Naive thymus-derived CD4-positive, alpha-beta T cell (primary cell): ENCODE results near the gene TMED7. TPM values are rescaled to one million over a fixed set of nuclear protein-coding genes. Genes with fewer than 3 reads are reported as not detected.
"Not testable (repeated sequence)": the region's sequence is repeated elsewhere in the genome, so short reads cannot be mapped to it uniquely, and the experiment has no call there.

ENCODE experiments used
- ATAC-seq: fragments of 150-1000 bp; cut with Tn5 transposase; 2 replicates; pipeline ENCODE4 v1.10.0; 2021; ENCODE audit warnings: mild to moderate bottlenecking, moderate library complexity
- CTCF ChIA-PET: fragments of 350-600 bp; sonication (Branson Sonifier 250); formaldehyde crosslinking; loops from one replicate; lab custom pipeline; 2021; ENCODE audit warnings: antibody characterized with exemption; lab: Charles Lee
- POLR2A ChIA-PET: fragments of 350-600 bp; sonication (Branson Sonifier 250); formaldehyde crosslinking; loops from one replicate; lab custom pipeline; 2021; ENCODE audit warnings: antibody characterized with exemption, inconsistent platforms; lab: Charles Lee
- DNase-seq, 9 donors: peaks; one replicate each; pipeline versions ENCODE4 v3.0.0 to v3.0.0-alpha.2; 2020 to 2022; ENCODE audit warnings: mixed read lengths in 1 of 9
- H3K27ac ChIP-seq: one replicate; pipeline ENCODE4 v1.7.0; 2013; ENCODE audit warnings: mild to moderate bottlenecking, low read depth, low read length, moderate library complexity
- H3K27me3 ChIP-seq, 2 donors: one replicate each; pipeline ENCODE4 v1.7.0; 2013; ENCODE audit warnings: low read length in 2 of 2, mild to moderate bottlenecking in 2 of 2, moderate library complexity in 2 of 2; ENCODE audit not compliant: control insufficient read depth in 2 of 2, insufficient read depth in 2 of 2
- H3K36me3 ChIP-seq, 3 experiments: 1 replicate in 2 of 3; 2 replicates in 1 of 3; pipeline ENCODE4 v1.7.0; 2013; ENCODE audit warnings: low read length in 3 of 3, mild to moderate bottlenecking in 3 of 3, moderate library complexity in 1 of 3; ENCODE audit not compliant: insufficient read depth in 3 of 3, control insufficient read depth in 2 of 3
- H3K4me1 ChIP-seq, 2 donors: one replicate each; pipeline ENCODE4 v1.7.0; 2013; ENCODE audit warnings: low read length in 2 of 2, mild to moderate bottlenecking in 2 of 2, moderate library complexity in 1 of 2; ENCODE audit not compliant: control insufficient read depth in 2 of 2, insufficient read depth in 2 of 2
- H3K4me3 ChIP-seq: 2 replicates; pipeline ENCODE4 v1.7.0; 2013; ENCODE audit warnings: mild to moderate bottlenecking, low read length
- H3K9me3 ChIP-seq, 3 experiments: 1 replicate in 2 of 3; 2 replicates in 1 of 3; pipeline ENCODE4 v1.7.0; 2013; ENCODE audit warnings: low read length in 3 of 3; ENCODE audit not compliant: control insufficient read depth in 2 of 3
- H3K27ac Mint-ChIP-seq, 9 donors: one replicate each; pipeline ENCODE4 v1.8.0; 2020 to 2022; ENCODE audit warnings: mixed read lengths in 9 of 9, mild to moderate bottlenecking in 8 of 9, moderate library complexity in 5 of 9, inconsistent platforms in 2 of 9
- H3K27me3 Mint-ChIP-seq, 5 donors: one replicate each; pipeline ENCODE4 v1.8.0; 2021 to 2022; ENCODE audit warnings: mixed read lengths in 5 of 5, mild to moderate bottlenecking in 1 of 5
- H3K36me3 Mint-ChIP-seq, 5 donors: one replicate each; pipeline ENCODE4 v1.8.0; 2020 to 2022; ENCODE audit warnings: mixed read lengths in 5 of 5, mild to moderate bottlenecking in 3 of 5, inconsistent platforms in 1 of 5
- H3K4me1 Mint-ChIP-seq, 7 donors: one replicate each; pipeline ENCODE4 v1.8.0; 2020 to 2022; ENCODE audit warnings: mixed read lengths in 7 of 7, mild to moderate bottlenecking in 3 of 7, inconsistent platforms in 1 of 7
- H3K4me3 Mint-ChIP-seq, 10 donors: one replicate each; pipeline ENCODE4 v1.8.0; 2020 to 2022; ENCODE audit warnings: mild to moderate bottlenecking in 10 of 10, mixed read lengths in 10 of 10, moderate library complexity in 6 of 10, inconsistent platforms in 2 of 10
- H3K9me3 Mint-ChIP-seq, 11 donors: one replicate each; pipeline ENCODE4 v1.8.0; 2020 to 2022; ENCODE audit warnings: mixed read lengths in 11 of 11, mild to moderate bottlenecking in 4 of 11, inconsistent platforms in 1 of 11, moderate library complexity in 1 of 11
- intact Hi-C, 2 donors: fragments of 100-400 bp; cut with micrococcal nuclease; formaldehyde crosslinking; loops; one replicate each; pipeline ENCODE4 v1.15.1; 2023
- polyA plus RNA-seq, 2 donors: library from polyadenylated mRNA; unstranded; fragments of 300-500 nt; fragmentation: Illumina TruSeq; gene quantifications; one replicate each; pipeline ENCODE4 v1.2.3, GENCODE V29; 2021
- total RNA-seq, 6 experiments: library from RNA in 5 of 6; stranded (reverse) in 5 of 6; gene quantifications; 1 replicate in 5 of 6; 2 replicates in 1 of 6; pipeline ENCODE4 v1.2.3 and lab custom pipeline; 2021 to 2026

TMED7 gene
- total and polyA plus RNA-seq, 7 experiments from 2014 or later: 31.5 to 58.0 (median 45.3) TPM

- H3K9me3 Mint-ChIP-seq, H3K4me3 ChIP-seq, H3K4me3 Mint-ChIP-seq, H3K4me1 Mint-ChIP-seq, DNase-seq, CTCF ChIA-PET, intact Hi-C loops, H3K36me3 ChIP-seq, H3K27me3 ChIP-seq, H3K36me3 Mint-ChIP-seq, H3K4me1 ChIP-seq, ATAC-seq, H3K27ac Mint-ChIP-seq, H3K27ac ChIP-seq, H3K9me3 ChIP-seq: not testable (repeated sequence)
- POLR2A ChIA-PET: interaction anchor here (0.6 kb wide), 1 partner anchor 214 kb away, joined by 3 read pairs; no protein-coding TSS in a partner anchor
- peaks cover 18 to 63% (median 34%) of the 10 kb centered on the region in 5 donors for H3K27me3 Mint-ChIP-seq
Measured at GRCh38 chr5:115645386-115645785, 19.6 kb upstream of the TMED7 start.

GRCh38 chr5:115644046-115644445, 18.2 kb upstream of the TMED7 start:
- CTCF ChIA-PET: no interaction called here
- intact Hi-C loops: no loop called here
- no peak for DNase-seq
- Mint-ChIP-seq H3K27me3 (peaks cover 18 to 71% (median 29%) of the 10 kb centered on the region in 5 donors), H3K9me3 (peaks cover 0 to 1% (median 0%) of the 10 kb centered on the region in 11 donors), H3K27ac (no peak overlapping the region), H3K4me3 (no peak overlapping the region), H3K4me1 (peaks cover 0 to 5% (median 0%) of the 10 kb centered on the region in 7 donors), H3K36me3 (no peaks in the 10 kb centered on the region)
- ATAC-seq: no peak
- no peaks in the 10 kb centered on the region for H3K9me3 ChIP-seq
- no peaks in the 10 kb centered on the region for H3K4me1 ChIP-seq
- no peak overlapping the region for H3K27ac ChIP-seq
- no peak overlapping the region for H3K4me3 ChIP-seq
- no peaks in the 10 kb centered on the region for H3K36me3 ChIP-seq
- POLR2A ChIA-PET: no interaction called here
- peaks cover 0 to 6% of the 10 kb centered on the region in 2 donors for H3K27me3 ChIP-seq

GRCh38 chr5:115641948-115642347, 16.1 kb upstream of the TMED7 start:
- no peak for ATAC-seq
- POLR2A ChIA-PET: no interaction called here
- Histone ChIP-seq H3K9me3 (no peaks in the 10 kb centered on the region), H3K27ac (no peak overlapping the region), H3K4me1 (no peaks in the 10 kb centered on the region), H3K27me3 (peaks cover 0 to 4% of the 10 kb centered on the region in 2 donors), H3K4me3 (no peak overlapping the region), H3K36me3 (no peaks in the 10 kb centered on the region)
- Mint-ChIP-seq H3K27ac (no peak overlapping the region), H3K4me1 (peaks cover 0 to 18% (median 0%) of the 10 kb centered on the region in 7 donors), H3K4me3 (no peak overlapping the region), H3K36me3 (no peaks in the 10 kb centered on the region), H3K27me3 (peaks cover 18 to 75% (median 29%) of the 10 kb centered on the region in 5 donors), H3K9me3 (peaks cover 0 to 1% (median 0%) of the 10 kb centered on the region in 11 donors)
- intact Hi-C loops: no loop called here
- DNase-seq: no peak
- CTCF ChIA-PET: no interaction called here

GRCh38 chr5:115640274-115640673, 14.4 kb upstream of the TMED7 start:
- ChIA-PET POLR2A (no interaction called here), CTCF (no interaction called here)
- DNase-seq: no peak
- H3K27ac ChIP-seq: no peak overlapping the region
- intact Hi-C loops: no loop called here
- Mint-ChIP-seq H3K36me3 (no peaks in the 10 kb centered on the region), H3K4me3 (no peak overlapping the region), H3K27me3 (peaks cover 18 to 79% (median 22%) of the 10 kb centered on the region in 5 donors), H3K9me3 (peaks cover 0 to 1% (median 0%) of the 10 kb centered on the region in 11 donors), H3K4me1 (peaks cover 0 to 30% (median 0%) of the 10 kb centered on the region in 7 donors), H3K27ac (no peak overlapping the region)
- H3K9me3 ChIP-seq: no peaks in the 10 kb centered on the region
- no peak for ATAC-seq
- H3K4me1 ChIP-seq: no peaks in the 10 kb centered on the region
- no peak overlapping the region for H3K4me3 ChIP-seq
- H3K27me3 ChIP-seq: peaks cover 0 to 4% of the 10 kb centered on the region in 2 donors
- no peaks in the 10 kb centered on the region for H3K36me3 ChIP-seq

- CTCF ChIA-PET: no interaction called here
Measured at GRCh38 chr5:115639377-115639776, 13.5 kb upstream of the TMED7 start.

GRCh38 chr5:115637507-115637906, 11.7 kb upstream of the TMED7 start:
- Histone ChIP-seq H3K27ac (no peak overlapping the region), H3K9me3 (no peaks in the 10 kb centered on the region), H3K4me3 (no peak overlapping the region), H3K36me3 (no peaks in the 10 kb centered on the region), H3K27me3 (no peaks in the 10 kb centered on the region), H3K4me1 (no peaks in the 10 kb centered on the region)
- peaks cover 0 to 1% (median 0%) of the 10 kb centered on the region in 11 donors for H3K9me3 Mint-ChIP-seq
- no peak overlapping the region for H3K4me3 Mint-ChIP-seq
- POLR2A ChIA-PET: no interaction called here
- peaks cover 0 to 77% (median 5%) of the 10 kb centered on the region in 5 donors for H3K27me3 Mint-ChIP-seq
- H3K27ac Mint-ChIP-seq: no peak overlapping the region
- DNase-seq: no peak
- no peaks in the 10 kb centered on the region for H3K36me3 Mint-ChIP-seq
- intact Hi-C loops: no loop called here
- ATAC-seq: no peak
- CTCF ChIA-PET: interaction anchor here (0.7 kb wide), 1 partner anchor 90 kb away, joined by 3 read pairs; no protein-coding TSS in a partner anchor
- H3K4me1 Mint-ChIP-seq: peaks cover 0 to 48% (median 7%) of the 10 kb centered on the region in 7 donors

More at GRCh38 chr5:115639377-115639776, 13.5 kb upstream of the TMED7 start:
- no peaks in the 10 kb centered on the region for H3K4me1 ChIP-seq
- Mint-ChIP-seq H3K4me1 (peaks cover 0 to 34% (median 4%) of the 10 kb centered on the region in 7 donors), H3K36me3 (no peaks in the 10 kb centered on the region), H3K9me3 (peaks cover 0 to 1% (median 0%) of the 10 kb centered on the region in 11 donors), H3K27me3 (peaks cover 10 to 76% (median 13%) of the 10 kb centered on the region in 5 donors), H3K27ac (no peak overlapping the region), H3K4me3 (no peak overlapping the region)
- H3K9me3 ChIP-seq: no peaks in the 10 kb centered on the region
- ATAC-seq (no peak), DNase-seq (no peak)
- intact Hi-C loops: no loop called here
- no peak overlapping the region for H3K4me3 ChIP-seq
- H3K36me3 ChIP-seq: no peaks in the 10 kb centered on the region
- peaks cover 0 to 4% of the 10 kb centered on the region in 2 donors for H3K27me3 ChIP-seq
- POLR2A ChIA-PET: no interaction called here
- no peak overlapping the region for H3K27ac ChIP-seq

GRCh38 chr5:115636008-115636407, 10.2 kb upstream of the TMED7 start:
- Histone ChIP-seq H3K36me3 (no peaks in the 10 kb centered on the region), H3K27me3 (no peaks in the 10 kb centered on the region), H3K9me3 (no peaks in the 10 kb centered on the region), H3K27ac (no peak overlapping the region), H3K4me3 (no peak overlapping the region), H3K4me1 (no peaks in the 10 kb centered on the region)
- Mint-ChIP-seq H3K27ac (no peak overlapping the region), H3K4me1 (peaks cover 0 to 49% (median 7%) of the 10 kb centered on the region in 7 donors), H3K36me3 (no peaks in the 10 kb centered on the region), H3K4me3 (no peak overlapping the region), H3K27me3 (peaks cover 0 to 78% (median 0%) of the 10 kb centered on the region in 5 donors), H3K9me3 (peaks cover 0 to 1% (median 0%) of the 10 kb centered on the region in 11 donors)
- no peak for ATAC-seq
- intact Hi-C loops: no loop called here
- ChIA-PET CTCF (interaction anchor here (2.5 kb wide), 1 partner anchor 433 kb away, joined by 19 read pairs; no protein-coding TSS in a partner anchor), POLR2A (interaction anchor here (1.0 to 1.1 kb wide), 2 partner anchors 206 kb away, joined by 3 to 7 read pairs; partner anchors contain the start of genes AP3S1 and ATG12)
- DNase-seq: no peak
